HG03097 (cell line): ENCODE data around the gene SH2D7.

Source experiments
- ATAC-seq: cut with Tn5 transposase; IDR thresholded peaks from one replicate; pipeline ENCODE4 v1.9.1; 2021; ENCODE audit not compliant: unreplicated experiment, low FRiP score

The SH2D7 gene

DNA sequence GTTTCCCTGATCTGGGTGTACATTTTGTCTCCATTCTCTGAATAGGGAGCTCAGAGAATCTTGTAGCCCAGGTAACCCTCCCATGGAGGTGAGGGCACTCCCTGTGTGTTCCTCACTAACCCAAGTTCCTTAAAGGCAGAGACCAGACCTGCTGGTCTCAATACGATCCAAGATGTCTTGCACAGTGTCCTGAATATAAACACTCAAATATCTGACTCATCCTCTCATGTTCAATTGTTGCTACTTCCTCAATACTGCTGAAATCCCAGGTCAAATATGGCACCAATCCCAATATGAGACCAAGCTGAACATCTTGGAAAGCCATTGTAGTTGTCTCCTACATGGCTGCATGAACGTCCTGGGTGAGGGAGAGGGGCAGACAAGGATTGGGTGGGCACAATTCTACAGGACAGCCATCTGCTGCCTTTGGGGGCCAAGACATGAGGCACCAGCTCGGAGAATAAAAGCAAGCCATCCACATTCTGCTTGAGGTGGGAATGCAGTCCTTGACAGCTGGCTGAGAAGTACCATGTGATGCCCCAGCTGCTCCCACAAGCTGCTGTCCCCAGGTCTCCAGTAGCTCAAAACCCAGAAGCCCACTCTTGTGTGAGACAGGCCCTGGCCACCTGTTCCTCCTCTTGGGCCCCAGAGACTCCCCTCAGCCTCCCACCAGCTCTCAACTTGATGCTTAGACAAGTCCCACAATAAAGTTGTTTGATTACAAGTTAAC lies 33.1 kb upstream of the SH2D7 start:
- ATAC-seq = no peak

DNA sequence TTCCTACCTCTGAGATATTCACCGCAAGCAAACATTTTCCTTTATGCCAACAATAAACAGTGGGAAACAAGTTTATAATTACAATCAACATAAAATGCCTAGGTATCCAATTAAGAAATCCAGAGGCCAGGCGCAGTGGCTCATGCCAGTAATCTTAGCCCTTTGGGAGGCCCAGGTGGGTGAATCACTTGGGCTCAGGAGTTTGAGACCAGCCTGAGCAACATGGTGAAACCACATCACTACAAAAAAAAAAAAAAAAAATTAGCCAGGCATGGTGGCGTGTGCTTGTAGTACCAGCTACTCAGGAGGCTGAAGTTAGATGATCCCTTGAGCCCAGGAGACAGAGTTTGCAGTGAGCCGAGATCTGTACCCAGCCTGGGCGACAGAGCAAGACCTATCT lies 32.1 kb upstream of the SH2D7 start:
- no peak for ATAC-seq

DNA sequence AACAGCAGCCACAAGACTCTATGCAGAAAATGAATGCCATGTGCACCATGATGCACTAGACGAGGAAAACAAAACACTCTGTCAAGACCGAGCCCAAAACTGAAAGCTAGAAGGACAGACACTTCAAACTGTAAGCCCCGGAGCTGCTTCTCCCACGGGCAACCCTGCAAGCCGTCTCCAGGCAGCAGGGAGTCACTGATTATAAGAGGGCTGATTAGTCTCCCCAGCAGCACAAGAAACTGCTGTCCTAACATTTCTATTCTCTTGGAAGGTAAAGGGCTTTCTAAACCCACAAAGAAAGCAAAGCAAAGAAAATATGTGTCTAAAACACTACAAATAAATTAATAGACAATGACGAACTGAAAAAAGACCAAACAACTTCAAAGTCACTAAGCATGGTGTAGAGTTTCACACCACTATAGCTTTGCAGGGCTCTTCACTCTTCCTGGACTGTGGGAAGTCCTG lies 30.4 kb upstream of the SH2D7 start:
- ATAC-seq = no peak

DNA sequence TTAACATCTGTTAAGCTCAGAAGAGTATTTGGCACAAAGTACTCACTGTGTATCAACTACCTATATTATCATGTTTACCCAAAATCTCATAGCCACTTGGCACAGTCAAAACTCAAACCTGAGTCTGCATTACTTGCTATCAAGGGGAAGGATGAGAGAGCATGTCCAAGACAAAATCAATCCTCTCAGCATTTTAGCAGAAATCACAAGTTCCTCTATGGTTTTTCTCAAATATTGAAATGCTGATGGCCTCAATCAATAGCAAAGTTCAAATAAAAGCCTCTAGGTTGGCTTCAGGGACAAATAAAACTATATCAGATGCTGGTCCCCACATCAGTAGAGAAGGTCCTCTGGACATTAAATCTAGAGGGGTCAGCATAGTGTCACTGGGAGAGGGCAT lies 29.1 kb upstream of the SH2D7 start:
- no peak for ATAC-seq

DNA sequence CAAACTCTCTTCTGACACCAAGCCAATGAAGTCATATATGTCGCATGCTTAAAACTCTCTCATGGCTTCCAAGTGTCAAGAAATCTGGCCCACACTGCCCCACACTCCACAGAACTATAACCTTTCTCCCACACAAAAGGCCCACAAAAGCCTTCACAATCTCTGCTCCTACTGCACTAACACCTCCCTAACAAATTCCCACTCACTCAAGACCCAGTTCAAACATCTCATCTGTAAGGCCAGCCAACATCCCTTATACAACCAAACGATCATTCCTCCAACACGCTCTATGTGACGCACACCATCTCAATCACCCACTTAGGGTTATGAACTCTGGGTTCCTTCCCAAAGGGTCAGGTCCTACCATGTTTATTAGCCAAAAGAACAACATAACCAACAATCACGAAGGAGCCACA lies 28.4 kb upstream of the SH2D7 start:
- ATAC-seq = no peak

DNA sequence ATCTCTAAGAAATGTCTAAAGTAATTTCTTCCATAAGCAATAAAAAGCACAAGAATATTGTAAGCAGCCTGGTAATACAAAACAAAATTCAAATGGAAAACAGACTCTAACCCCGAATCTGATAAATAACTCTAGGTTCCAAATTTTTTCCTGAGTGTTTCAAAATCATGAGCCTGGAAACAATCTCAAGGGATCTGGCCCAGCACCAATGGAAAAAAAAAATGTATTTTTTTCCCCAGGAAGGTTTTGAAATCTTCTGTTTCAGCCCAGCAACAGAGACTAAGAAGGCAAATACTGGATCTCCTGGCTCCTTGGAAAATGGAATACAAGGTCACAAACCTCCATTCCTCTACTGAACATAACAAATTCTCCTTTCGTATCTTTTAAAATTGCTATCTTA lies 27.8 kb upstream of the SH2D7 start:
- no peak for ATAC-seq

DNA sequence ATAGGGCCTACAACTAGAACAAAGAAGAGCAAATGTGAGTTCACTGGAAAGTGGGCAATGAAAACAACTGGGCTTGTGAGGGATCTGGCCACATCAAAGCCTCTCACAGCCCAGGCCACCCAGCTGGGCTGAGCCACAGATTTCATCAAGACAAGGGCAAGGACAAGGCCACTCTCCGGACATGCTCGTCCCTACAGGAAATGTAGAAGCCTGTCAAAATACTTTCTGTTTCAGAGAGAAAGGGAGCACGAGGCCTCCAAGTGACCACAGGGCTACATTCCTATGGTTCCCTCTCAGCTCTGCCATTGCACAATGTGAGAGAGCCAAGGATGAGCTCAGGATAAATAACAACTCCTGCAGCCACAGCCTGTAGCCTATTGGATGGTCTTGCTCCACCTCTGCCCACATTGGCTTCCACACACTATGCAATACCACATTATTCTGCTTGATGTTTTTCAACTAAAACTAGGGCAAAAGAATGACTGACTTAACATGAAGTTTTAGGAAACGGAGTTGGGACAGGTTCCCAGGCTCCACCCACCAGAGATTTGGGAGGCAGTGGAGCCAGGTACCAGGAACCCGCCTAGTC lies 27.0 kb upstream of the SH2D7 start:
- no peak for ATAC-seq

DNA sequence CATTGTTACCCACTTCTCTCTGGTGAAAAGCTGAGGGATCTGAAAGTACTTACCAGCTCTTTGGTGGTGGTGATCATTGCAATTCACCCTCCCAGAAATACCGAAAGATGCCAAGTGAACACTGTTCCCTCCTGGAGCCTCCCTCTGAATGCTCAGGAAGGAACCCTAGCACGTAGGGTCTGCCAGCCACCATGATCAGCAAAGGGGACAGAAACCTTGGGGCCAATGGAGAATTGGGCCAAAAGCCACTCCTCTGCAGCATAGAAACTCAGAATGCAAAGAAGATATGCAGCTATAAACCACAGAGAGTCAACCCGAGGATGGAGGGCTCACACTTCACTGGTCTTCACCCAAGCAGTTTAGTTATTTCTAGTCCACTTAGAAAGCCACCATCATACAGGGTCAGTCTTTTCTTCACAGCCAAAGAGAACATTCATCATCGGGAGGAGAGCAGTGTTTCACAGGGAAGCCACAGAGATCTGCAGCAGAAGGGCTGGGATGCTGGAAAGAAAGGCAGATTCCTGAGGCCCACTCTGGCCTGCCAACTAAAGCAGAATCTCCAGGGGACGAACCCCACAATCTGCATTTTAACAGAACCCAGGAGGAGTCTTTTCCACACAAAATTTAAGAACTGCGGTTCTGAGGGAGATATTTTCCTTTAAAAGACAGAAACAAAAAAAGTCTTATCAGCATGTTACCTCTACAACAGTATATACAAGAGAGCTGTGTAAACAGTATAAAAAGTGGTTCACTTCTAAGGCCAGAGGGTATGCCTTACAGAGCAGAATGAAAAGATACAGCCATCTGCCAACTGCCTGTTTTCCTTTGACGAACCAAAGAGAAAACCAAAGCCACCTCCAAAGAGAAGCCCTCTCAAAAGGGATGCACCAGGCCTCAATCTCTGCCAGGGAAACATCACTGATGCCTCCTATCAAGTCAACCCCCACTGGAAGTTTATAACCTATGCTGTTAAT lies 26.1 kb upstream of the SH2D7 start:
- no peak for ATAC-seq

DNA sequence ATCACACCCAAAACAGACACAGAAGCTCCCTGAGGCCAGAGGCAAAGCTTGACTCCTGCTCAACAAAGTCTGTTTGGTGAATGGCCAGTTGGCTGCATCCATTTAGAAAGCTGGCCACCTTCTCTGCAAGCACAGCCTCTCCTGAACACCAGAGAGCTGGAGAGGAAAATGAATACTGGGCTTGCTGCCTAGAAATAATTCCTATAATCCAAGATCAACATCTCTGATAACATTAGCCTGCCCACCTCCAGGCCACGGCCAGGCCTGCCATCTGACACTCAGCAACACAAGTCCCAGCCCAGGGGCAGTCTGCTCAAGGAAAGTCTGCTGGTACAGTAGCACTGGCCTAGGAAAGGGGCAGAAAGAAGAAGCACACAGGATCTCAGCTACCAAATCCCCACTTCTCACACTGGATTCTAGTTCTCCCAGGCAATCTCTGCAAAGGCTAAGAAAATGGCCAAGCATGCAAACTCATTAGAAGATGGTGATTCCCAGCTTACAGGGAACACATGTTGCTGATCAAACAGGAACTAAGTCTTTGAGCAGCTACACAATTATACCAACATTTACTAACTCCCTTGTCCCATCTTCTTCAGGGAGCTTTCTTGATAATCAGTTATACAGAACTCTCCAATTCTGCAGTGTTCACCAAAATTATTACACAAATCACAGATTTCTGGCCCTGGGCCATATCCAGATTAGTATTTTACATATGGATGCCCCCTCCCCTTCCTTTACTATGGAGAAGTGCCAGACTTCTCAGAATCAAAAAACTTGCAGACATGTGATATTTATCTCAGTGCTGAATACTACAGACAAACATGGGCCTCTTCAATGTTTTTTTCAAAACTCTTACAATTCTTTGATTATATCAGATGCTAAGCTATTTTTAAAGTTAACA lies 24.8 kb upstream of the SH2D7 start:
- ATAC-seq = no peak

DNA sequence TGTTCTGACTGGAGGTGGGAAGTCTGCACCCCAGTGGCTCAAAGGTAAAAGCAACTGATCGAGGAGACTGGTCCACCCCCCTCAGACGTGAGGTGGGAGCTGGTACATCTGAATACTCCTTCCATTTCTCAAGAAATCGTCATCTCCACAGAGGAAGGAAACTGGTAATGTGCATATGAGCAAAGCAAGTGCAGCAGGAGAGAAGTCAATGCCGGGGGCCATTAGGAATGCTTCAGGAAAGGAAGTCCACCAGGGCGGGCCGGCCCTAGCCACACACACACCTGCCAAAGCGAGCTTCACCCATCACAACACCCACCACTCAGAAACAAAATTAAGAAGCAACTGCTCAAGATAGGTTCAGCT lies 23.3 kb upstream of the SH2D7 start:
- peak; percentile 2 for ATAC-seq

DNA sequence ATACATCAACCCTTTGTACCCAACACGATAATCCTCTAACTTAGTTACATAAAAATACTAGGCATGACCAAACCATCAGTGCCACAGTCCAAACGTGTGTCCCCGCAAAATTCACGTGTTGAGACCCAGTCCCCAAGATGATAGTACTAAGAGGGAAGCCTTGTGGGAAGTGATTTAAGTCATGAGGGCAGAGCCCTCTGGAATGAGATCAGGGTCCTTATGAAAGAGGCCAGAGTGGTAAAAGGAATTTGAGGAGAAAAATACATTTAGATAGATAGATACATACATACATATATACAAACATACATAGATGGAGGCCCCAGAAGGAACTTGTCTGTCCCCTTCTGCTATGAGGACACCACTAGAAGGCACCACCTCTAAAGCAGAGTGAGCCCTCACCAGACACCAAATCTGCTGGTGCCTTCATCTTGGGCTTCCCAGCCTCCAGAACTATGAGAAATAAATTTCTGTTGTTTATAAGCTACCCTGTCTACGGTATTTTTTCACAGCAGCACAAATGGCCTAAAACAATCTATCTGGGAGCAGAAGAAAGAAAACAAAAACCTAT lies 22.8 kb upstream of the SH2D7 start:
- ATAC-seq = no peak

DNA sequence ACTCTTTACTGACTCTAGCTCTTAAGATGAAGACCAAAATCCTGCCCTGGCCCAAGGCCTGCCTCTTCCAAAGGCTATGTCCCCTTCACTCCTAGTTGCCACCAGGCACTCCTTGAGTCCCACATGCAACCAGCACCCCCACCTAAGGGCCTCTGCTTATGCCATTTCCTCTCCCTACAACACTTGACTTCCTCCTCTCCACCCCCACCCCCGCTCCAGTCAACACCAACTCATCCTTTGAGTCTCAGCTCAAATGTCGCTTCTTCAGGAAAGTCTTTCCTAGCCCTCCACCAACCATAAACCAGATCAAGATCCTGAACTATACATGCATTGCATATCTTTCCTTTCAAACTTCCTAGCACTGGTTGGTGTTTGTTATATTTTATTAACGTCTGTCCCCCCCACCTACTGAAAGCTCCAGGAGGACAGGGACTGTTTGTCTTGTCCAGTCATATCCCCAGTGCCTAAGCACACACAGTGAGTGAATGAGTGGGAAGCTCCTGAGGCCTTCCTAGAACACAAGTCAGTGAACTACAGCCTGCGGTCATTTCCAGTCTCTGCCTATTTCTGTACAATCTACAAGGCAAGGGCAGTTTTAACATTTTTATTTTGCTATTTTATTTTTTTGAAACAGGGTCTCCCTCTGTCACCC lies 22.2 kb upstream of the SH2D7 start:
- ATAC-seq = no peak

DNA sequence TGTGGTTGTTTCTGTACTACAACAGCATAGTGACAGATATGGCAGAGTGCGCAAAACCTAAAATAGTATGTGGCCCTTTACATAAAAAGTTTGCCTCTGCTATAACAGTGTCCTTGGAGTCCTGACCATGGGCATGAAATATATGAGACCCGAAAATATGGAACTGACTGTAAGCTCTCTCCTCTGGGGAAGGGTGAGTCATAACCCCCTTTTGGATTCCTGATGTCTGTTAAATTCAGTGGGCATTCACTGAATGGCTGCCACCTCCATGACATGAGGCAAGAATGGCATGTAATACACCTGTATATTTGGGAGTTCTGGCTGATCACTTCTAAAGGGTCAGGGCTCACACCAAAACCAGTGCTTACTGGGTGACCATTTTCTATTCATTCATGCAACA lies 21.0 kb upstream of the SH2D7 start:
- no peak for ATAC-seq

DNA sequence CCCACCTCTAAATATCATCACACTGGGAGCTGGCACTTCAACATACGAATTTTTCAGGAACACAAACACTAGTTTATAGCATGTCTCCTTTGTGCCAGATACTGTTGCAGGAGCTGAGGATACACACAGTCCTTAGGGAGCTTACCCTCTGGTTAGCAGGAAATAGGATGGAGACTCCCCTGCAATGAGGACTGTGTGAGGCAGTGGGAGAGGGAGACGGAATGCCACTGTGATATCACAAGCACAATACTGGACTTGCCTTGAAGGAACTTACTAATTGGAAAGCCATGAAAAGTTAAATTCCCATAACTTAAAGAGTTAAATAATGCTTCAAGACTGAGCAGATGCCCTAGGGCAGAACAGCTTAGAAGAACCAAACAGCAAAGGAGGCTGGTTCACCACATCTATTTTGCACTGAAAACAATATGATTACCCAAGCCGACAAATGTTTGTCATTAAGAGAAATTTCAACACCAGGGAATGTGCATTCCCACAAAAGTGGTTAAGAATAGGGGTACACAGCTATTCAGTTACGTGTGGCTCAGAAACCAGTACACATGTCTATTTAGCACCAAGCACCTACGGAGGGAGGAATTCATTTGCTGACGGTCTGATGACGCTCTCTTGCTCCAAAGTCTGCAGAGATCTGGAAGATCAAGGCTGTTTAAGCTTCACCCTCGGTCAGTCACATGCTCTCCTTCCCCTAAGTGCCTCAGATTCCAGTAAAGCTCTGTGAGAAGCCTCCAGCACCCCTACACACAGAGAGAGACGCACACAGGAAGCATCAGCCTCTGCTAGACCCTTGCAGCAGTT lies 20.1 kb upstream of the SH2D7 start:
- no peak for ATAC-seq

DNA sequence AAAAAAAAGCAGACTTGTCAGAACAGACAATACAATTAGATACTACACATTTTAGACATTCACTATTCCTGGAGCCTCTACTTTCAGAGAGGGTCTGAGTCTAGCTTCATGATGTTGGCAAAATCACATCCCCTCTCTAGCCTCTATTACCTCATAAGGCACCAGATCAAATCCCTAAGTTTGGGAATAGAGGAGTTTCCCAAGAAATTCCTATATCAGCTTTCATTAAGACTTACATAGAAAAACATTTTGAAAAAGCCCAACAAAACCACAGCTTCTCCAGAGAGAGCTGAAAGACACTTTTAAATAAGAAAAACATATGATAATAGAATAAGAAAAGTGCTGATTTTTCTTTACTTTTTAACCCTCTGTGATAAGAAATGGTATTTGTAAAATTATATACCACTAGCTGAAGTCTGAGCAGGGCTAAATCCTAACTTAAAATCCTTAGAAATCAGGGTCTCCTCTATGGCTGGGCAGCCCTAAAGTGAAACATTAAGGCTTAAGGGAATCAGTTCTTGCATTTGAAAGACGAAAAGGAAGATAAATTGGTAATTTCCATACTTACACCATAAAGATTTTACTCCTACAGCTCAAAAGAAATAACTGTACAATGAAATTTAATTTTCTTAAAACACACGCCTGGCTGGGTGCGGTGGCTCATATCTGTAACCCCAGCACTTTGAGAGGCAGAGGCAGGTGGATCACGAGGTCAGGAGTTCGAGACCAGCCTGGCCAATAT lies 19.1 kb upstream of the SH2D7 start:
- ATAC-seq = no peak

DNA sequence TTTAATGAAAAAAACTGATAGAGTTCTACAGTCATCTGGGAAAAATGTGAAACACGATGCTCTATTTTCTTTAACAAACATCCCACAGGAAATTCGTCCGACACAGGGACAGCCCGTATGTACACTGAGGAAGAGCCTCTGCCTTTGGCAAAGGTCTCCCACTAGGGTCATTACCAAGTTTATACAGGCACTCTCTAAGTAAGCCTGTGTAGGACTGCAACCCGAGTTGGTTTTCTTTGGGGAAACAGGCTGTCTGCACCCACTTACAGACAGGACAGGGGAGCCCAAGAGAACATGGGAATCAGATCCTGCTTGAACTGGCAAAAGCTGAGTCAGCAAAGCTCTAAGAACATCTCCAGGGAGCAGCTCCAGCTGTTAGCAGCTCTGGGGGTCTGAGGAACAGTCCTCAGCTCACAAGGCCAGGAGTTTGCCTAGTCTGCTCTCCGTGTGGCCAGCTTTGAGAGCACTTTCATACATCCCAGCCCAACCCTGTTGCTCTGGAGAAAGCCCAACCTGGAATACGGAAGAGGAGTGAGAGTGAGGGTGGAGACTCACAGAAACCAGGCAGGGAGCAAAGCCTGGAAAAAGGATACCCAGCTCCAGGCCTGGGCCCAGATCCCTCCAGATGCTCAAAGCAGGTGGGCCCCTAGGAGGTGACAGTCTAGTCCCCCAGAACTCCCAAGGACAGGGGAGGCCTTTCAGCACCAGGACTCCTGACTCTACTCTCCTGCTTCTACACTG lies 16.7 kb upstream of the SH2D7 start:
- ATAC-seq = no peak

DNA sequence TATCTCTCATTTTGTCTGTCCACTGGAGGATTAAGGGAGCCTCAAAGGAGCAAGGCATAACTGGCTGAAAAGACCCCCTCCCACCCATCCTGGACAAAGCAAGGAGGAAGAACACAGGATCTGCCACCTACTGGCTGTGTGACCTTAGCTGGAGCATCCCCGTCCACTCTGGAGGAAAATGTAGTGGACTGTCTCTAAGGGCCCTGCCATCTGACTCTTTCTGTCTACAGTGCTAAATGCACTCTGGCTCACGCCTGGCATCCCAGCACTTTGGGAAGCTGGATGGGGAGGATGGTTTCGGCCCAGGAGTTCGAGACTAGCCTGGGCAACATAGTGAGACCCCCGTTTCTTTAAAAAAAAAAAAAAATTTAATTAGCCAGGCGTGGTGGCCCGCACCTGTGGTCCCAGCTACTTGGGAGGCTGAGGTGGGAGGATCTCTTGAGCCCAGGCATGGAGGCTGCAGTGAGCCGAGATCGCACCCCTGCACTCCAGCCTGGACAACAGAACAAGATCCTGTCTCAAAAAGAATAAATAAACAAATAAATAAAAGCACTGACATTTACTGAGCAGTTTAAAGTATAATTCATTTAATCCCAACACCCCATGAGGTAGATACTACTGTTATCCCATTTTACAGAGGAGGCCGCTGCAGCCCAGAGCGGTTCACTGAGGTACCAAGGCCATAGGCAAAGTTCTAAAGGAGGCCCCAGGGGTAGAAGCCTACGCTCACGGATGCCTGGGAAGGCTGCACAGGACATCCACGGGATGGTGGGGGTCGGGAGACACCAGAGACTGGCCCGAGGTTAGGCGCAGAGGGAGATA lies 15.9 kb upstream of the SH2D7 start:
- peak; percentile 13 for ATAC-seq
